HG02588 (cell line): ENCODE data around the gene RNF207.

ENCODE experiments used
- ATAC-seq: cut with Tn5 transposase; IDR thresholded peaks from one replicate; pipeline ENCODE4 v1.9.1; 2021; ENCODE audit warnings: mild to moderate bottlenecking, moderate library complexity; ENCODE audit not compliant: unreplicated experiment

Gene RNF207

GRCh38 chr1:6224718-6225117, 18.8 kb downstream of the RNF207 start:
- no peak for ATAC-seq

GRCh38 chr1:6225651-6226050, 19.7 kb downstream of the RNF207 start:
- no peak for ATAC-seq

GRCh38 chr1:6233376-6233775, 27.5 kb downstream of the RNF207 start:
- no peak for ATAC-seq

- no peak for ATAC-seq
Observed at GRCh38 chr1:6234502-6235295, 28.8 kb downstream of the RNF207 start.

- ATAC-seq, result peak; percentile 15
Observed at GRCh38 chr1:6235296-6235677, 29.4 kb downstream of the RNF207 start.

GRCh38 chr1:6237093-6237492, 31.2 kb downstream of the RNF207 start:
- ATAC-seq, result no peak

GRCh38 chr1:6239213-6239752, 33.4 kb downstream of the RNF207 start:
- ATAC-seq, result no peak

- ATAC-seq, result no peak
Observed at GRCh38 chr1:6239950-6240768, 34.2 kb downstream of the RNF207 start.

- no peak for ATAC-seq
Observed at GRCh38 chr1:6241107-6241886, 35.4 kb downstream of the RNF207 start.

GRCh38 chr1:6241887-6242740, 36.2 kb downstream of the RNF207 start:
- no peak for ATAC-seq

- ATAC-seq, result no peak
Observed at GRCh38 chr1:6243053-6243834, 37.3 kb downstream of the RNF207 start.

GRCh38 chr1:6243993-6244392, 38.1 kb downstream of the RNF207 start, which contains the start of gene HES3:
HES3 (plus strand) TSS chr1:6244179; CDS start chr1:6244366, 187 bp downstream.
- ATAC-seq, result no peak

GRCh38 chr1:6244401-6245049, 38.6 kb downstream of the RNF207 start:
- no peak for ATAC-seq

- no peak for ATAC-seq
Observed at GRCh38 chr1:6245086-6245868, 39.4 kb downstream of the RNF207 start.

GRCh38 chr1:6245869-6246496, 40.1 kb downstream of the RNF207 start:
- no peak for ATAC-seq

GRCh38 chr1:6246497-6247467, 40.9 kb downstream of the RNF207 start:
- ATAC-seq, result no peak
